HepG2 (cell line): Measurements from ENCODE around the gene ASIC3. TPM values are rescaled to one million over a fixed set of nuclear protein-coding genes. Genes with fewer than 3 reads are reported as not detected.

ENCODE experiments used
- BCL3 ChIP-seq: sonication (generic); formaldehyde crosslinking; IDR thresholded peaks from 2 replicates; pipeline ENCODE4 v1.5.1; 2020; ENCODE audit warnings: mild to moderate bottlenecking, missing genetic modification reagents, moderate library complexity
- HNRNPH1 ChIP-seq: fragments of 200-400 bp; formaldehyde crosslinking; optimal IDR thresholded peaks from 2 replicates; pipeline ENCODE3; 2017; ENCODE audit warnings: mild to moderate bottlenecking, low read depth, low read length
- IRF9 ChIP-seq: sonication (generic); formaldehyde crosslinking; IDR thresholded peaks from 2 replicates; pipeline ENCODE4 v1.8.0; 2022; ENCODE audit warnings: missing genetic modification reagents, mild to moderate bottlenecking, borderline replicate concordance
- JDP2 ChIP-seq: sonication (generic); formaldehyde crosslinking; IDR thresholded peaks from 2 replicates; pipeline ENCODE4 v1.8.1; 2022; ENCODE audit warnings: missing genetic modification reagents, borderline replicate concordance
- KDM6A ChIP-seq: IDR thresholded peaks from 2 replicates; pipeline ENCODE4 v1.6.1; 2016; ENCODE audit warnings: low read depth
- KLF6 ChIP-seq: IDR thresholded peaks from 2 replicates; pipeline ENCODE4 v1.8.0; 2016; ENCODE audit warnings: missing biosample characterization, missing genetic modification reagents
- MLLT10 ChIP-seq: sonication (generic); formaldehyde crosslinking; IDR thresholded peaks from 2 replicates; pipeline ENCODE4 v1.4.0; 2020; ENCODE audit warnings: missing genetic modification reagents
- RFX3 ChIP-seq: IDR thresholded peaks from 2 replicates; pipeline ENCODE4 v1.6.1; 2016; ENCODE audit warnings: missing biosample characterization, missing genetic modification reagents
- SP140L ChIP-seq: sonication (generic); formaldehyde crosslinking; IDR thresholded peaks from 2 replicates; pipeline ENCODE4 v1.4.0; 2020; ENCODE audit warnings: missing genetic modification reagents, borderline replicate concordance
- SRSF9 ChIP-seq: fragments of 200-400 bp; formaldehyde crosslinking; IDR thresholded peaks from 2 replicates; pipeline ENCODE4 v1.6.1; 2018; ENCODE audit warnings: borderline replicate concordance, mild to moderate bottlenecking, low read depth, low read length; ENCODE audit not compliant: insufficient read depth, poor library complexity, severe bottlenecking
- TAF1 ChIP-seq: sonication (generic); formaldehyde crosslinking; IDR thresholded peaks from 2 replicates; pipeline ENCODE4 v1.4.0; 2020; ENCODE audit warnings: missing genetic modification reagents
- THAP8 ChIP-seq: sonication (generic); formaldehyde crosslinking; IDR thresholded peaks from 2 replicates; pipeline ENCODE4 v1.5.1; 2020; ENCODE audit warnings: missing genetic modification reagents, mild to moderate bottlenecking, borderline replicate concordance
- ZBTB10 ChIP-seq: sonication (generic); formaldehyde crosslinking; IDR thresholded peaks from 2 replicates; pipeline ENCODE4 v1.4.0; 2020; ENCODE audit warnings: missing genetic modification reagents, borderline replicate concordance
- ZC3H4 ChIP-seq: sonication (generic); formaldehyde crosslinking; IDR thresholded peaks from 2 replicates; pipeline ENCODE4 v1.4.0; 2020; ENCODE audit warnings: missing genetic modification reagents, borderline replicate concordance
- ZFP41 ChIP-seq: sonication (generic); formaldehyde crosslinking; IDR thresholded peaks from 2 replicates; pipeline ENCODE4 v1.4.0; 2020; ENCODE audit warnings: mild to moderate bottlenecking, missing genetic modification reagents, borderline replicate concordance
- ZNF124 ChIP-seq: sonication (generic); formaldehyde crosslinking; IDR thresholded peaks from 2 replicates; pipeline ENCODE4 v1.4.0; 2020; ENCODE audit warnings: missing genetic modification reagents
- ZNF549 ChIP-seq: sonication (generic); formaldehyde crosslinking; IDR thresholded peaks from 2 replicates; pipeline ENCODE4 v1.5.0; 2020; ENCODE audit warnings: missing genetic modification reagents
- ZNF570 ChIP-seq: sonication (generic); formaldehyde crosslinking; IDR thresholded peaks from 2 replicates; pipeline ENCODE4 v1.4.0; 2020; ENCODE audit warnings: mild to moderate bottlenecking, missing genetic modification reagents, borderline replicate concordance
- ZNF720 ChIP-seq: sonication (generic); formaldehyde crosslinking; IDR thresholded peaks from 2 replicates; pipeline ENCODE4 v1.4.0; 2020; ENCODE audit warnings: missing genetic modification reagents
- ZNF891 ChIP-seq: sonication (generic); formaldehyde crosslinking; IDR thresholded peaks from 2 replicates; pipeline ENCODE4 v1.5.0; 2020; ENCODE audit warnings: mild to moderate bottlenecking, missing genetic modification reagents
- polyA plus RNA-seq, 8 experiments: library from polyadenylated mRNA; depleted of rRNA in 3 of 8; stranded (reverse) in 7 of 8; unstranded in 1 of 8; fragments of >200 nt; fragmentation: Illumina TruSeq in 4 of 8; extraction: Trizol in 4 of 8; gene quantifications; 2 replicates each; pipeline versions ENCODE4 v1.2.1 to v1.2.3, GENCODE V29; 2011 to 2016; ENCODE audit warnings: low read depth in 4 of 8, missing spikeins in 1 of 8, mixed read lengths in 1 of 8; ENCODE audit not compliant: insufficient read depth in 1 of 8
- total RNA-seq, 5 experiments: library from RNA; depleted of rRNA; stranded (reverse); fragments of >200 nt; fragmentation: Illumina TruSeq; extraction: Trizol; gene quantifications; 2 replicates each; pipeline ENCODE4 v1.2.3, GENCODE V29; 2016; ENCODE audit warnings: low read depth in 1 of 5
- TF ChIP-seq, protein P1 (sequence below): sonication (generic); formaldehyde crosslinking; IDR thresholded peaks from 2 replicates; pipeline ENCODE4 v1.5.0; 2020; ENCODE audit warnings: mild to moderate bottlenecking, missing genetic modification reagents, borderline replicate concordance
- TF ChIP-seq, protein P2 (sequence below): sonication (generic); formaldehyde crosslinking; IDR thresholded peaks from 2 replicates; pipeline ENCODE4 v1.8.1; 2023; ENCODE audit warnings: missing genetic modification reagents, inconsistent platforms, borderline replicate concordance

The ASIC3 gene
- total and polyA plus RNA-seq, 2 of the 13 experiments (the other 11 are each of a cell fraction or from before 2014, with no cell fraction given) = 0.51 TPM; not detected in 1

GRCh38 chr7:151017953-151018420, 30.3 kb upstream of the ASIC3 start (continued):
- TF ChIP-seq SP140L (CRISPR knock-in tag) (no peak), KDM6A (CRISPR knock-in tag) (no peak), THAP8 (CRISPR knock-in tag) (no peak), JDP2 (CRISPR knock-in tag) (no peak), SRSF9 (no peak), MLLT10 (CRISPR knock-in tag) (no peak), ZFP41 (CRISPR knock-in tag) (no peak), TAF1 (CRISPR knock-in tag) (no peak; the same call in 1 of the 2 replicates), HNRNPH1 (no peak), KLF6 (no peak), ZBTB10 (no peak), ZNF720 (no peak), RFX3 (CRISPR knock-in tag) (no peak), BCL3 (CRISPR knock-in tag) (no peak), ZNF549 (CRISPR knock-in tag) (no peak), IRF9 (CRISPR knock-in tag) (0 out of 2 replicates have a peak, but pooled peaks have one; percentile 33), ZNF570 (CRISPR knock-in tag) (no peak), ZC3H4 (CRISPR knock-in tag) (no peak), ZNF124 (no peak), ZNF891 (CRISPR knock-in tag) (no peak; the same call in 1 of the 2 replicates)
- TF ChIP-seq, protein P1, sequence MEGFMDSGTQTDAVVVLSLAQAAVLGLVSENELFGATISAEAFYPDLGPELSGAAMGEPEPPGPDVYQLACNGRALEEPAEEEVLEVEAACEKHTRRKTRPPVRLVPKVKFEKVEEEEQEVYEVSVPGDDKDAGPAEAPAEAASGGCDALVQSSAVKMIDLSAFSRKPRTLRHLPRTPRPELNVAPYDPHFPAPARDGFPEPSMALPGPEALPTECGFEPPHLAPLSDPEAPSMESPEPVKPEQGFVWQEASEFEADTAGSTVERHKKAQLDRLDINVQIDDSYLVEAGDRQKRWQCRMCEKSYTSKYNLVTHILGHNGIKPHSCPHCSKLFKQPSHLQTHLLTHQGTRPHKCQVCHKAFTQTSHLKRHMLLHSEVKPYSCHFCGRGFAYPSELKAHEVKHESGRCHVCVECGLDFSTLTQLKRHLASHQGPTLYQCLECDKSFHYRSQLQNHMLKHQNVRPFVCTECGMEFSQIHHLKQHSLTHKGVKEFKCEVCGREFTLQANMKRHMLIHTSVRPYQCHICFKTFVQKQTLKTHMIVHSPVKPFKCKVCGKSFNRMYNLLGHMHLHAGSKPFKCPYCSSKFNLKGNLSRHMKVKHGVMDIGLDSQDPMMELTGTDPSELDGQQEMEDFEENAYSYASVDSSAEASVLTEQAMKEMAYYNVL = peak; percentile 54; the same call in 1 of the 2 replicates
- TF ChIP-seq, protein P2, sequence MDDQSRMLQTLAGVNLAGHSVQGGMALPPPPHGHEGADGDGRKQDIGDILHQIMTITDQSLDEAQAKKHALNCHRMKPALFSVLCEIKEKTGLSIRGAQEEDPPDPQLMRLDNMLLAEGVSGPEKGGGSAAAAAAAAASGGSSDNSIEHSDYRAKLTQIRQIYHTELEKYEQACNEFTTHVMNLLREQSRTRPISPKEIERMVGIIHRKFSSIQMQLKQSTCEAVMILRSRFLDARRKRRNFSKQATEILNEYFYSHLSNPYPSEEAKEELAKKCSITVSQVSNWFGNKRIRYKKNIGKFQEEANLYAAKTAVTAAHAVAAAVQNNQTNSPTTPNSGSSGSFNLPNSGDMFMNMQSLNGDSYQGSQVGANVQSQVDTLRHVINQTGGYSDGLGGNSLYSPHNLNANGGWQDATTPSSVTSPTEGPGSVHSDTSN (CRISPR knock-in tag) = no peak
